Limb (tissue), 2 donors: ENCODE measurements around the gene ACAN.
A peak's percentile ranks its signal among the peaks of the same experiment; 100 is the strongest.

ENCODE experiments used
- DNase-seq, 2 donors: peaks; one replicate each; pipeline ENCODE4 v3.0.0-alpha.2; 2016; ENCODE audit errors: extremely low spot score in 2 of 2

Gene ACAN

DNA sequence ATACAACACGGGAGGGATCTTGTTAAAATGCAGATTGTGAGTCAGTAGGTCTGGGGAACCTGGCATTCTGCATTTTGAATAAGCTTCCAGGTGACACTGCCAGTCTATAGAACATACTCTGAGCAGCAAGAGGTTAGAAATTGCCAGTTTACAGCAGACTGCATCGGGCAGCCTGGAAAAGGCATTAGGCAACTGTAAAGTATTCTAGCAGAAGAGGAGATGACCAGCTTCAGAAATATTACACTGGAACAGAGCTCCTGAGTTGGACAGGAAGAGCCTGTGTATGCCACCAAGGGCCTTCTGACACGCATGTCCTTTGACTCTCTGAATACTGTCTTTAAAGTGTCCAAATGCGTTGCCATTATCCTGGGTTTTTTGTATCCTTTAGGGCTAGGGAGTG lies 2.5 kb upstream of the ACAN start:
- DNase-seq: no peak

GRCh38 chr15:88802250-88802990 lies 816 bp upstream of the ACAN start:
- DNase-seq: no peak

- DNase-seq: no peak
Observed at GRCh38 chr15:88802991-88803240, 320 bp upstream of the ACAN start.

DNA sequence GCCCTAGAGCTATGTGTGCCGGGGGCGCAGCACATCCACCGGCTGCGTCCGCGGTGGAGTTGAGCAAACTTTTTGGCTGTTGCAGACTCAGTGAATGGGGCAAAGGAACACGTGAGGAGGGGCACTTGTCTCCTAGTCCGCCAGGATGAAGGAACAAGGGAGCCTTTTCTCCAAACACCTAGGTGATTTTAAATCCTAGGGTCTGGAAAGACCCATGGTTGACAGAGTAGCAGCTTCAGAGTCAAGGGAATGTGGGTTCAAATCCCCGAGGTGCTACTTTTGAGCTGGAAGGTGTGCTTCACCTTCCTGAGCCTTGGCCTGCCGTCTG lies 648 bp downstream of the ACAN start:
- no peak for DNase-seq

DNA sequence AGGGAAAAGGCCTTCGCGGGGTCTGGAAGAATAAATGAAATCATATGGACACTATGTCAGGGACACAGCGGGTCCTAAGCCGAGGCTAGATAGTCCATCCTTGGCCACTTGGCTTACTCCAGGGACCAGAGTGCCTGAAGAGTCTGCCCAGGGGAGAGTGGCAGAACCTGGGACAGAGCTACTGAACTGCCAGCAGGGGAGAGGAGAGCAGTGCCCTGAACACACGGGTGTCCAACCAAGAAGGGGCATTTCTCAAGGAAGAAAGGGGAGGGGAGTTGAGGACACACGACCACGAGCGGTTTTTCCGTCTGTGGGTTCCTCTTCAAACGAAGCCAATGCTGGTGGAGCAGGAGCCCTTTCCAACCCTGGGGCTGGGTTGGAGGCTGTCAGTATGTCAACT lies 1.0 kb downstream of the ACAN start:
- no peak for DNase-seq

- no peak for DNase-seq
Observed at GRCh38 chr15:88805031-88805780, 2.0 kb downstream of the ACAN start.

DNA sequence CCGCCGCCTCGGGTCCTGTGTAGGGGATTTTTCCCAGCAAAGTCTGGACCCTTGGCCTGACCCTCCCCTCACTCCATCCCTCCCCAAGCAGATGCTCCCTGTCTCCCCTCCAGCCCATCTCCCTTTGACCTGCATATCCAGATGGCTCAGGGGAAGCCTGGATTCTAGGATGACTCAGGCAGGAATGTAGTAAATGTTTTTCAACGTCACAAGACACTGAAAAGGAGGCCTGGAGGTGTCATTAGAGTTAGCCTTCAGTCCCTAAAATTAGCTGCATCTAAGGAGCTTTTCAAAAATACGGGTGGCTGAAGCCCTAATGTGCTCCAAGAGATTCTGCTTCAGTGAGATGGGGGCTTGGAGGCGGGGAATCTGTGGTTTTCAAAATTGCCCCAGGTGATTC lies 7.2 kb downstream of the ACAN start:
- DNase-seq: no peak

GRCh38 chr15:88812133-88812532 lies 8.9 kb downstream of the ACAN start:
- no peak for DNase-seq

DNA sequence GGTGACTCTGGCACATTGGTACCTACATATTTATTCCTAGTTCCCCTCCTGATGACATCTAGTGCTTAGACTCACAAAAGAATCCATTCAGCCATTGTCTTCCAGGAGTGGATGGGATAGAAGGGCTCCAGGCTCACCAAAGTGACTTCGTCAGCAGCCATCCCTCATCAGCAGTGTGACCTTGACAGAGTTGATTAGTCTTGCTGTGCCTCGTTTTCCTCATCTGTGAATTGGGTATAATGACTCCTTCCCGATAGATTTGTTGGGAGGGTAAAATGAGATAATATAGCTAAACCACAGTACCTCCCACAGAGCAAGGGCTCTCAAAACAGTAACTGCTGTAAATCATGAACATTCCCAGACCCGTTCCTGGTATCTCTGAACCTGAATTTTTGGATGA lies 10.7 kb downstream of the ACAN start:
- DNase-seq: no peak

GRCh38 chr15:88814393-88814792 lies 11.2 kb downstream of the ACAN start:
- DNase-seq: no peak

GRCh38 chr15:88818920-88819319 lies 15.7 kb downstream of the ACAN start:
- no peak for DNase-seq

- DNase-seq: no peak
Observed at GRCh38 chr15:88821993-88822392, 18.8 kb downstream of the ACAN start.

DNA sequence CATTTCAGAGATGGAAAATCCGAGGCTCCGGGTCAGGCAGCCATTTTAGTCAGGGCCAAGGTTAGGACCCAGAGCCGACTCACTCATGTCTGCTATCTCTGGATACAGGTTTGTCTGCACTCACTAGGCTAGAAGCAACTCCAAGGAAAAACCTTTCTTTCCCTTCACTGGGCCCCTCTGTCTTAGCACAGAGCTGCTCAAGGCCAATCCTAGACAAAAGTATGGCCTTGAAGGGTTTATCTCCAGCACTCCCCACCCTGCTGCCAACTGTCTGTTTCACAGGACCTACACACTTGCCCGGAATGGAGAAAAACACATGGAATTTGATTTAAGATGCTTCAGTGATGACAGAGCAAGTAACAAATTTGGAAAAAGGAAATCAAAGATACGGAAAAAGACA lies 25.6 kb downstream of the ACAN start:
- no peak for DNase-seq

DNA sequence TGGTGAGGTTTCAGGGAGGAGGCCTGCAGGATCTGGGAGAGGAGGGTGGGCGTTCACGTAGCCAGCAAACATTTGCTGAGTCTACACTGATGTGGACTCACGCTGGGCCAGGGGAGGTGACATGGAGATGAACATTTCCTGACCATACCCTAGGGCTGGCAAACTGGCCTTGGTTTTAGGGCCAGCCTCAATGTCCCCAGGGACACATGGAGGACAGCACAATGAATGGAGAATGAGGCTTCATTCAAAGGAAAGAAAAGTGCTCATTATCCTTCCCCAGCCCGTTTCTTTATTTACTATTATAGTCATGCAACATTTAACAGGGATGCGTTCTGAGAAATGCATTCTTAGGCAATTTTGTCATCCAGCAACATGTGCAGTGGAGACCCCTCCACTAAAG lies 26.8 kb downstream of the ACAN start:
- DNase-seq: no peak

GRCh38 chr15:88832820-88833730 lies 29.8 kb downstream of the ACAN start:
- no peak for DNase-seq

GRCh38 chr15:88833731-88834100 lies 30.5 kb downstream of the ACAN start:
- DNase-seq: no peak

DNA sequence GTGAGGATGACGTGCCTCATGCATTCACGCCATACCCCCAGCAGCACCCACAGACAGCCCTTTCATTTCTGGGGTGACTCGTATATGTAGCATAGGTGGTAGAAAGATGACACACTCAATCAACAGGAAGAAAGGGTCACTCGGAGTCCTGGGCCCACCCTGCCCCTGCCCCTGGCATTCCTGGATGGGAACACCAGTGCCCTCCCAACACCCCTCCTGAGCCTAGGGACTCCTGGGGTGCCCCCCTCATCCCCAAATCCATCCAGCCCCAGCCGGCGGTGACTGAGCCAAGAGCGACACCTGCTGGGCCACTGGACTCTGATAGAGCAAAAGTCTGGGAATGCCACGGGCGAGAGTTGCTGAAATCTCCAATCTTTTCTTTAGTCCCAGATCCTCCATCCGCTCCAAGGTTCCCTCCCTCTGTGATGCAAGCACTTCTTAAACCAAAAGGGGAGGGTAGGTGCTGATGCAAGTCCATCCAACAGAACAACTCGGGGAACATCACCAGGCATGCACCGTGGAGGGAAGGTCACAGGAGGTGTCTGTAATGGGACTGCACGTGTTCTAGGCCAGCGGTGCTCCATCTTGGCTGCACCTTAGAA lies 31.1 kb downstream of the ACAN start:
- DNase-seq: peak; percentile 30 to 81

DNA sequence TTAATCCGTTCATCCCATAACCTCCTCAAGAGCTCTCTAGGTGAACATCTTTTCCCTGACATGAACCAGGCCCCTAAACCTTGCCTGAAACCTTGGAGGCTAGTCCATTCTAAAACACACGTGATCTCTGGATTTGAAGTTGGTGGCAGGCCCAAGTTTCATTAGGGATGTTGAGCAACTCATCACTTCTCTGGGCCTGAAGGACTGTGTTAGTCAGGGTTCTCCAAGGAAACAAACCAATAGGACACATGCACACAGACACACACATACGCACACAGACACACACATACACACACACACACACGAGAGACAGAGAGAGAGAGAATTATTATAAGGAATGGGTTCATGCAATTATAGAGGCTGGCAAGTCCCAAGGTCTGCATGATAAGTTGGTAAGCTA lies 31.9 kb downstream of the ACAN start:
- no peak for DNase-seq

DNA sequence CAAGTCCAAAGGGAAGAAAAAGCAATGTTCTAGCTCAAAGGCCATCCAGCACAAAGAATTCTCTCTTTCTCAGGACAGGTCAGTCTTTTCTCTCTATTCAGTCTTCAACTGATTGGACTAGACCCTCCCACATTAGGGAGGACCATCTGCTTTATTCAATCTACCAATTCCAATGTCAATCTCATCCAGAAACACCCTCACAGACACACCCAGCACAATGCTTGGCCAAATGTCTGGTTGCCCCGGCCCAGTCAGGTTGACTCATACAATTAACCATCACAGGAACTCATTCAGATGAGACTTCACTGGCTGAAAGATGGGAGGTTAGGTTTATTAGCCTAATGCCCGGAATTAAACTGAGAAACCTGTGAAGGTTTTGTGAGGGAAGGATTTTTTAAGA lies 32.4 kb downstream of the ACAN start:
- DNase-seq: no peak

- no peak for DNase-seq
Observed at GRCh38 chr15:88838667-88839066, 35.4 kb downstream of the ACAN start.

- DNase-seq: no peak
Observed at GRCh38 chr15:88839146-88839545, 35.9 kb downstream of the ACAN start.

- no peak for DNase-seq
Observed at GRCh38 chr15:88839961-88840360, 36.7 kb downstream of the ACAN start.
